Prostate gland (tissue), 2 donors: ENCODE results near the gene LRSAM1. TPM values are rescaled to one million over a fixed set of nuclear protein-coding genes. Genes with fewer than 3 reads are reported as not detected.
A peak's percentile ranks its signal among the peaks of the same experiment; 100 is the strongest.

Experiments used
- DNase-seq: peaks from one replicate; pipeline ENCODE4 v3.0.0-alpha.2; 2019; ENCODE audit warnings: low spot score
- H3K27ac ChIP-seq, 2 donors: fragments of 200-600 bp; sonication (generic); 2 replicates each; pipeline ENCODE4 v1.5.1; 2017 to 2019
- H3K27me3 ChIP-seq: fragments of 200-600 bp; sonication (generic); replicated peaks from 2 replicates; pipeline ENCODE4 v1.5.1; 2019; ENCODE audit not compliant: insufficient read depth
- H3K36me3 ChIP-seq, 2 donors: fragments of 200-600 bp; sonication (generic); 1 replicate in 1 of 2; 2 replicates in 1 of 2; pipeline versions ENCODE4 v1.5.1 to v1.8.1; 2017 to 2019
- H3K4me1 ChIP-seq: fragments of 200-600 bp; sonication (generic); replicated peaks from 2 replicates; pipeline ENCODE4 v1.5.1; 2019
- H3K4me3 ChIP-seq, 2 donors: fragments of 200-600 bp; sonication (generic); 2 replicates each; pipeline ENCODE4 v1.5.1; 2017 to 2019
- H3K9me3 ChIP-seq: fragments of 200-600 bp; sonication (generic); 2 replicates; pipeline ENCODE4 v1.5.1; 2017
- CTCF ChIP-seq, 4 experiments: fragments of 200-600 bp in 2 of 4; fragments of 450-650 bp in 2 of 4; sonication (generic) in 2 of 4; IDR thresholded peaks; 1 replicate in 3 of 4; 2 replicates in 1 of 4; pipeline ENCODE4 v1.5.1; 2016 to 2019; ENCODE audit warnings: antibody characterized with exemption in 4 of 4, mild to moderate bottlenecking in 2 of 4, moderate library complexity in 2 of 4
- POLR2A ChIP-seq: fragments of 450-650 bp; IDR thresholded peaks from one replicate; pipeline ENCODE4 v1.6.1; 2016; ENCODE audit warnings: antibody characterized with exemption, mild to moderate bottlenecking
- POLR2AphosphoS5 ChIP-seq: sonication (generic); formaldehyde crosslinking; IDR thresholded peaks from one replicate; pipeline ENCODE4 v1.6.1; 2017; ENCODE audit warnings: antibody characterized with exemption
- WGBS: methylation state at CpG from one replicate; pipeline ENCODE4 v1.1.5; 2018; 5-methylcytosine and 5-hydroxymethylcytosine counted together
- intact Hi-C: fragments of 100-400 bp; cut with DNase I; formaldehyde crosslinking; loops from one replicate; pipeline ENCODE4 v1.14.2; 2022
- total RNA-seq, 2 donors: library from RNA; depleted of rRNA; stranded (reverse); fragments of >200 nt; gene quantifications; one replicate each; pipeline ENCODE4 v1.1.0, GENCODE V29; 2016

The LRSAM1 gene
- total RNA-seq, 2 donors from 2014 or later, result 14.8 to 30.5 TPM

DNA sequence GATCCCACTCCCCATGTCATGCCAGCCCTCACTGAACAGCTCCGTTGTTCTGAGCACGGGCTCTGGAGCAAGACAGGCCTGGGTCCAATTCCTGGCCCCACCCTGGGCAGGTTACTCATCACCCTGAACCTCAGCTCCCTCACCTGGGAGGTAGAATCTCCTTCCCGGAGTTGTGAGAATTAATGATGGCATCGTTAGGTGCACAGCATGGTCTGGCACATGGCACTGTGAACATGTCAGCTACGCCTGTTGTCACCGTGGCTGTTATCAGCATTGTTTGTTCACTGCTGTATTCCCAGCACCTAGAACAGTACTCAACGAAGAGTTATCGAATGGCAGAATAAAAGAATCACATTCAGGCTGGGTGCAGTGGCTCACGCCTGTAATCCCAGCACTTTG is 43.0 kb downstream of the LRSAM1 start:
- H3K4me1 ChIP-seq, result peaks cover 20% of the 10 kb centered on the region
- no peaks in the 10 kb centered on the region for H3K36me3 ChIP-seq
- no peak overlapping the region for H3K4me3 ChIP-seq
- no peaks in the 10 kb centered on the region for H3K9me3 ChIP-seq
- intact Hi-C loops, result no loop called here
- no peak for TF ChIP-seq CTCF (IDR thresholded peaks at IDR 0.05)
- no peak for TF ChIP-seq POLR2A
- TF ChIP-seq POLR2AphosphoS5, result no peak
- no peaks in the 10 kb centered on the region for H3K27me3 ChIP-seq
- 73% methylated on average over 9 of the region's 9 CpGs for WGBS
- DNase-seq, result no peak
- H3K27ac ChIP-seq, result peak overlapping the region in 1 of 2 donors; percentile 84

- no peaks in the 10 kb centered on the region for H3K36me3 ChIP-seq
These were observed 44.7 kb downstream of the LRSAM1 start for GRCh38 chr9:127495884-127496555.

GRCh38 chr9:127496974-127497373 is 45.7 kb downstream of the LRSAM1 start:
- Histone ChIP-seq H3K27ac (peak overlapping the region in 1 of 2 donors; percentile 84), H3K4me1 (peaks cover 20% of the 10 kb centered on the region), H3K4me3 (no peak overlapping the region), H3K27me3 (no peaks in the 10 kb centered on the region), H3K36me3 (no peaks in the 10 kb centered on the region), H3K9me3 (no peaks in the 10 kb centered on the region)
- DNase-seq, result no peak
- TF ChIP-seq POLR2A (no peak), CTCF (IDR thresholded peaks at IDR 0.05) (no peak), POLR2AphosphoS5 (no peak)
- WGBS, result 78% methylated on average over 12 of the region's 12 CpGs
- intact Hi-C loops, result no loop called here

More at GRCh38 chr9:127495884-127496555, 44.7 kb downstream of the LRSAM1 start:
- peaks cover 20% of the 10 kb centered on the region for H3K4me1 ChIP-seq
- H3K27me3 ChIP-seq, result no peaks in the 10 kb centered on the region
- intact Hi-C loops, result no loop called here
- no peaks in the 10 kb centered on the region for H3K9me3 ChIP-seq
- H3K4me3 ChIP-seq, result no peak overlapping the region
- no peak for DNase-seq
- WGBS, result 76% methylated on average over 14 of the region's 14 CpGs
- peak overlapping the region; percentile 84 to 86 for H3K27ac ChIP-seq
- TF ChIP-seq POLR2A (no peak), POLR2AphosphoS5 (no peak), CTCF (IDR thresholded peaks at IDR 0.05) (no peak)

- intact Hi-C loops, result no loop called here
- Histone ChIP-seq H3K36me3 (no peaks in the 10 kb centered on the region), H3K4me1 (peaks cover 20% of the 10 kb centered on the region), H3K4me3 (no peak overlapping the region), H3K9me3 (no peaks in the 10 kb centered on the region), H3K27ac (no peak overlapping the region), H3K27me3 (no peaks in the 10 kb centered on the region)
- 95% methylated on average over 13 of the region's 13 CpGs for WGBS
- TF ChIP-seq POLR2A (no peak), POLR2AphosphoS5 (no peak), CTCF (IDR thresholded peaks at IDR 0.05) (no peak)
- DNase-seq, result no peak
These were observed 46.5 kb downstream of the LRSAM1 start for GRCh38 chr9:127497656-127498290.

- intact Hi-C loops, result no loop called here
- WGBS, result 83% methylated on average over 5 of the region's 5 CpGs
- no peak for DNase-seq
- TF ChIP-seq CTCF (IDR thresholded peaks at IDR 0.05) (no peak), POLR2A (no peak), POLR2AphosphoS5 (no peak)
- no peaks in the 10 kb centered on the region for H3K36me3 ChIP-seq
- H3K27me3 ChIP-seq, result no peaks in the 10 kb centered on the region
- no peak overlapping the region for H3K27ac ChIP-seq
- H3K4me1 ChIP-seq, result peaks cover 20% of the 10 kb centered on the region
- no peak overlapping the region for H3K4me3 ChIP-seq
- no peaks in the 10 kb centered on the region for H3K9me3 ChIP-seq
These were observed 47.0 kb downstream of the LRSAM1 start for GRCh38 chr9:127498298-127498697.
